H1 (cell line): ENCODE measurements around the gene PDHX. TPM values are rescaled to one million over a fixed set of nuclear protein-coding genes. Genes with fewer than 3 reads are reported as not detected.

Experiments
- CTCF ChIA-PET: fragments of 300-600 bp; sonication (Branson Sonifier 250); formaldehyde crosslinking; loops from one replicate; lab custom pipeline; 2021; ENCODE audit not compliant: partially characterized antibody; lab: Charles Lee
- POLR2A ChIA-PET: fragments of 300-600 bp; sonication (Branson Sonifier 250); formaldehyde crosslinking; loops from one replicate; lab custom pipeline; 2021; ENCODE audit warnings: inconsistent platforms; ENCODE audit not compliant: partially characterized antibody; lab: Charles Lee
- DNase-seq, 2 experiments: peaks; one replicate each; pipeline versions ENCODE4 v3.0.0 to v3.0.0-alpha.2; 2010 to 2022; ENCODE audit warnings: low spot score in 2 of 2, low read depth in 1 of 2, mixed read lengths in 1 of 2
- FAIRE-seq: peaks from 2 replicates; lab custom pipeline; 2011; peaks lifted over from hg19 to GRCh38; lab: Jason Lieb, UNC
- H2AFZ ChIP-seq: 2 replicates; pipeline ENCODE4 v1.8.1; 2012; ENCODE audit warnings: low read length, inconsistent platforms
- H2AK5ac ChIP-seq: 2 replicates; pipeline ENCODE4 v1.6.1; 2013; ENCODE audit warnings: low read depth, low read length
- H2BK120ac ChIP-seq: replicated peaks from 2 replicates; pipeline ENCODE3; 2013; ENCODE audit warnings: low read depth, low read length, inconsistent platforms
- H2BK12ac ChIP-seq: 2 replicates; pipeline ENCODE4 v1.6.1; 2013; ENCODE audit warnings: low read depth, low read length
- H2BK15ac ChIP-seq: 2 replicates; pipeline ENCODE4 v1.6.1; 2013; ENCODE audit warnings: low read length
- H2BK20ac ChIP-seq: 2 replicates; pipeline ENCODE4 v1.6.1; 2013; ENCODE audit warnings: low read length
- H2BK5ac ChIP-seq: 2 replicates; pipeline ENCODE4 v1.6.1; 2013; ENCODE audit warnings: low read depth, low read length
- H3K14ac ChIP-seq: 2 replicates; pipeline ENCODE4 v1.6.1; 2013; ENCODE audit warnings: inconsistent platforms; ENCODE audit not compliant: insufficient read length
- H3K18ac ChIP-seq: 2 replicates; pipeline ENCODE4 v1.6.1; 2013; ENCODE audit warnings: low read length; ENCODE audit errors: extremely low read depth
- H3K23ac ChIP-seq: 2 replicates; pipeline ENCODE4 v1.6.1; 2013; ENCODE audit warnings: inconsistent platforms; ENCODE audit not compliant: insufficient read length
- H3K23me2 ChIP-seq: 2 replicates; pipeline ENCODE4 v1.6.1; 2013; ENCODE audit warnings: low read depth, low read length
- H3K27ac ChIP-seq: 2 replicates; pipeline ENCODE4 v1.6.1; 2011; ENCODE audit warnings: low read depth, low read length, inconsistent platforms
- H3K27me3 ChIP-seq, 4 experiments: replicated peaks in 1 of 4; 1 replicate in 1 of 4; 2 replicates in 3 of 4; pipeline versions ENCODE4 v1.6.1 to v1.8.1; 2011 to 2013; ENCODE audit warnings: low read length in 3 of 4, mild to moderate bottlenecking in 3 of 4, inconsistent platforms in 2 of 4, mixed read lengths in 2 of 4, moderate library complexity in 1 of 4; ENCODE audit not compliant: control insufficient read depth in 3 of 4, insufficient read depth in 3 of 4; ENCODE audit errors: extremely low read depth in 1 of 4
- H3K36me3 ChIP-seq, 4 experiments: 2 replicates each; pipeline versions ENCODE4 v1.6.1 to v1.8.1; 2011 to 2013; ENCODE audit warnings: mild to moderate bottlenecking in 4 of 4, low read length in 3 of 4, moderate library complexity in 2 of 4, control low read depth in 1 of 4, inconsistent platforms in 1 of 4; ENCODE audit not compliant: insufficient read depth in 4 of 4, control insufficient read depth in 2 of 4
- H3K4ac ChIP-seq: replicated peaks from 2 replicates; pipeline ENCODE3; 2013; ENCODE audit warnings: low read length, low read depth, mixed read lengths, inconsistent platforms; ENCODE audit not compliant: insufficient read length
- H3K4me1 ChIP-seq, 4 experiments: replicated peaks in 1 of 4; 1 replicate in 1 of 4; 2 replicates in 3 of 4; pipeline versions ENCODE4 v1.6.1 to v1.8.1; 2011 to 2013; ENCODE audit warnings: low read length in 3 of 4, inconsistent platforms in 2 of 4, mixed read lengths in 1 of 4; ENCODE audit not compliant: insufficient read depth in 4 of 4, control insufficient read depth in 3 of 4
- H3K4me2 ChIP-seq, 2 experiments: 2 replicates each; pipeline versions ENCODE4 v1.6.1 to v1.8.1; 2011 to 2013; ENCODE audit warnings: low read depth in 2 of 2, low read length in 2 of 2, control low read depth in 1 of 2, inconsistent platforms in 1 of 2, mild to moderate bottlenecking in 1 of 2; ENCODE audit not compliant: insufficient read depth in 1 of 2
- H3K4me3 ChIP-seq, 4 experiments: fragments of 200-600, 300-600 bp in 1 of 4; sonication (generic), shearing (Covaris generic), sonication (Bioruptor Twin) in 1 of 4; 2 replicates each; pipeline versions ENCODE4 v1.5.1 to v1.8.1; 2011 to 2016; ENCODE audit warnings: low read length in 4 of 4, low read depth in 3 of 4, control low read depth in 2 of 4, inconsistent platforms in 2 of 4, mild to moderate bottlenecking in 2 of 4, mixed read lengths in 1 of 4, moderate library complexity in 1 of 4; ENCODE audit not compliant: insufficient read depth in 2 of 4; ENCODE audit errors: extremely low read depth in 1 of 4
- H3K56ac ChIP-seq: replicated peaks from 2 replicates; pipeline ENCODE3; 2013; ENCODE audit warnings: low read depth, mild to moderate bottlenecking, mixed read lengths, low read length, inconsistent platforms; ENCODE audit not compliant: insufficient read length
- H3K79me1 ChIP-seq: 2 replicates; pipeline ENCODE4 v1.6.1; 2013; ENCODE audit warnings: low read depth, low read length, control low read depth
- H3K79me2 ChIP-seq, 2 experiments: 2 replicates each; pipeline versions ENCODE4 v1.6.1 to v1.8.1; 2012 to 2013; ENCODE audit warnings: low read length in 2 of 2, mild to moderate bottlenecking in 2 of 2, inconsistent platforms in 1 of 2; ENCODE audit not compliant: insufficient read depth in 2 of 2, control insufficient read depth in 1 of 2
- H3K9ac ChIP-seq, 4 experiments: replicated peaks in 1 of 4; 1 replicate in 1 of 4; 2 replicates in 3 of 4; pipeline versions ENCODE4 v1.6.1 to v1.8.1; 2011 to 2013; ENCODE audit warnings: low read depth in 3 of 4, low read length in 3 of 4, control low read depth in 2 of 4, mild to moderate bottlenecking in 2 of 4, moderate library complexity in 2 of 4, inconsistent platforms in 1 of 4; ENCODE audit errors: extremely low read depth in 1 of 4
- H3K9me3 ChIP-seq, 2 experiments: 2 replicates each; pipeline versions ENCODE4 v1.6.1 to v1.8.1; 2012 to 2013; ENCODE audit warnings: mild to moderate bottlenecking in 2 of 2, moderate library complexity in 2 of 2, control low read depth in 1 of 2, inconsistent platforms in 1 of 2, low read depth in 1 of 2, low read length in 1 of 2, mixed read lengths in 1 of 2; ENCODE audit not compliant: insufficient read depth in 2 of 2
- H4K20me1 ChIP-seq, 2 experiments: replicated peaks in 1 of 2; 2 replicates each; pipeline versions ENCODE3 to v1.8.1; 2011 to 2013; ENCODE audit warnings: inconsistent platforms in 2 of 2, low read length in 2 of 2, mild to moderate bottlenecking in 1 of 2; ENCODE audit not compliant: insufficient read depth in 2 of 2, control insufficient read depth in 1 of 2
- H4K5ac ChIP-seq: 2 replicates; pipeline ENCODE4 v1.6.1; 2013; ENCODE audit warnings: low read length, low read depth, mixed read lengths, inconsistent platforms; ENCODE audit not compliant: insufficient read length
- H4K8ac ChIP-seq: 2 replicates; pipeline ENCODE4 v1.8.0; 2013; ENCODE audit warnings: mild to moderate bottlenecking, moderate library complexity, low read length, inconsistent platforms; ENCODE audit not compliant: insufficient read depth; ENCODE audit errors: extremely low read depth
- H4K91ac ChIP-seq: replicated peaks from 2 replicates; pipeline ENCODE3; 2013; ENCODE audit warnings: low read length, mixed read lengths, inconsistent platforms; ENCODE audit not compliant: insufficient read length
- ASH2L ChIP-seq: fragments of 200-600, 300-600 bp; sonication (generic); IDR thresholded peaks from one replicate; pipeline ENCODE4 v1.7.1; 2017; ENCODE audit warnings: low read length
- WGBS, 2 experiments: shearing (Covaris generic) in 1 of 2; methylation state at CpG; one replicate each; pipeline versions ENCODE4 v1.1.6 to v1.1.7; 2013 to 2015; ENCODE audit warnings: low lambda C conversion rate in 2 of 2, mixed read lengths in 2 of 2, inconsistent platforms in 1 of 2, low coverage in 1 of 2, missing lambda C conversion rate in 1 of 2; ENCODE audit not compliant: insufficient replicate concordance in 2 of 2, insufficient coverage in 1 of 2, insufficient read length in 1 of 2; ENCODE audit errors: extremely low coverage in 1 of 2, missing lambda C conversion rate in 1 of 2; 5-methylcytosine and 5-hydroxymethylcytosine counted together
- polyA plus RNA-seq, 7 experiments: library from polyadenylated mRNA; depleted of rRNA in 3 of 7; stranded (reverse) in 5 of 7; unstranded in 2 of 7; fragments of >200 nt in 5 of 7; fragments of 200-250 nt in 2 of 7; gene quantifications; 1 replicate in 5 of 7; 2 replicates in 1 of 7; 4 replicates in 1 of 7; pipeline versions ENCODE4 v1.2.1 to v1.2.3, GENCODE V29; 2011 to 2013; ENCODE audit warnings: missing spikeins in 2 of 7, mixed read lengths in 2 of 7
- total RNA-seq: library from RNA; stranded (reverse); fragmentation: NEBNext Ultra II Directional; extraction: Animal tissue kit (Norgen Biotek cat#: 25700); gene quantifications from 2 replicates; pipeline ENCODE4 v1.2.1, GENCODE V29; 2021

PDHX gene
- total and polyA plus RNA-seq, 2 of the 8 experiments (the other 6 are each of a cell fraction or from before 2014, with no cell fraction given), result 12.4 to 51.9 TPM

DNA sequence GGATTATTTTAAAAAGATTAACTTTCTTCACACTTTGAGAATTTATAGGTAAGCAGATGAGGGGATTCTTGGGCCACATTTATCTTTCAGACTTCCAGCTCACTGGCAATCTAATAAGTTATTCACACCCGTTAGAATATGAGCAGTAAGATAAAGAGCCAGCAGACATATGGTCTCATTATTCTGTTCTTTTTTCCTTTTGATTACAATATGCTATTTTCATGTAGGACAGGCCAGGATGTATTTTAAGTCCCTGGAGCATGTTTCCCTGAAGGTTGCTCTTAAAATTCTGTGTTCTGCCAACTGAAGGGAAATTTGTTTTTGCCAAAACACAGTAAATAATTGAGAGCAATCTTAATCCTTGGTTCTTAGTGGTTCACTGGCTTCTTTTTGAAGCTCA is 22.2 kb downstream of the PDHX start:
- DNase-seq, result no peak
- 88% methylated on average over 1 of the region's 1 CpG; no CpG with 5 or more reads in 1 of the 2 experiments for WGBS, 2 experiments
- H2BK15ac ChIP-seq, result no peak overlapping the region
- no peak overlapping the region for H3K9ac ChIP-seq
- no peaks in the 10 kb centered on the region for H3K9me3 ChIP-seq
- no peak overlapping the region for H3K27ac ChIP-seq
- H2BK120ac ChIP-seq, result no peak overlapping the region
- no peak overlapping the region for H4K8ac ChIP-seq
- no peak overlapping the region for H3K4me2 ChIP-seq
- no peak overlapping the region for H3K14ac ChIP-seq
- no peaks in the 10 kb centered on the region for H3K4me1 ChIP-seq
- no peaks in the 10 kb centered on the region for H3K36me3 ChIP-seq
- H2AK5ac ChIP-seq, result no peak overlapping the region
- no peaks in the 10 kb centered on the region for H3K23me2 ChIP-seq
- no peaks in the 10 kb centered on the region for H3K27me3 ChIP-seq
- H4K20me1 ChIP-seq, result peaks cover 0 to 3% of the 10 kb centered on the region in 2 experiments
- no peak overlapping the region for H3K4ac ChIP-seq
- no peak overlapping the region for H2AFZ ChIP-seq
- no peak overlapping the region for H4K91ac ChIP-seq
- H4K5ac ChIP-seq, result no peak overlapping the region
- H3K4me3 ChIP-seq, result no peak overlapping the region
- no peak overlapping the region for H3K18ac ChIP-seq
- H3K79me1 ChIP-seq, result no peaks in the 10 kb centered on the region; the same call in 1 of the 2 replicates
- no peak overlapping the region for H2BK12ac ChIP-seq
- no peak overlapping the region for H2BK20ac ChIP-seq
- POLR2A ChIA-PET, result no interaction called here
- FAIRE-seq, result no peak
- peaks cover 0 to 17% of the 10 kb centered on the region in 2 experiments; a peak in 2 of 4 replicates for H3K79me2 ChIP-seq
- H3K23ac ChIP-seq, result no peak overlapping the region
- H3K56ac ChIP-seq, result no peak overlapping the region
- CTCF ChIA-PET, result interaction anchor here (0.7 to 2.2 kb wide), 3 partner anchors 9 to 278 kb away, joined by 3 to 5 read pairs (median 3); no protein-coding TSS in a partner anchor
- no peak overlapping the region for H2BK5ac ChIP-seq
- no peak for TF ChIP-seq ASH2L
